ENCODE data around the gene RPL37A.
A peak's percentile ranks its signal among the peaks of the same experiment; 100 is the strongest.
"Not testable (repeated sequence)": the region's sequence is repeated elsewhere in the genome, so short reads cannot be mapped to it uniquely, and the experiment has no call there.

The RPL37A gene

GRCh38 chr2:216518566-216519119, 20.0 kb downstream of the RPL37A start:
- DNase-seq = not testable (repeated sequence)

DNA sequence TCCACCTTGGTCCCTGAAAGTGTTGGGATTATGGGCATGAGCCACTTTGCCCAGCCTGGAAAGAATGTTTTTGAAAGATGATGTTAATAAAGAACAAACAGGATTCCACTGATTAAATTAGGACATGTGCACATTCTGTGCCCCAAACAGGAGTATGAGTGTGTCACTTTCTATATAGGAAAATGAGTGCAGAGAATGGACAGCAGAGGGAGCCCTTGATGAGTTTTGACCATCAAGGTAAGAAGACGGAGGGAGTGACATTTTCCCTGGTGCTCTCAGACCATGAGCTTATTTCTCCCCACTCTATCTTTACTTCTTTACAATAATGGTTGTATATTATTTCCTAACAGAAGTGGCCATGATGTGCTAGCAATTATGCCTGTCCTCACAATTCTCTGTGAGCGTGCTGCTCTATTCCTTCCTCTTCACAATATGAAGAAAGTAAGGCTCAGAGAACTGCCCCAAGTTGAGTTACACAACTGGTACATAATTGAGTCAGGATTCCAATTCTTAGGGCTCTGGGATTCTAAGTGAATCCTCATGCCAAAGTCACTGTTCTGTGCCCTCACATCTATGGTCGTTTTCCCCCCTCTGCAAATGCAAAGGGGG, 20.6 kb downstream of the RPL37A start:
- DNase-seq = peak in 4 of 6 experiments; percentile 1 to 51 (median 30)

DNA sequence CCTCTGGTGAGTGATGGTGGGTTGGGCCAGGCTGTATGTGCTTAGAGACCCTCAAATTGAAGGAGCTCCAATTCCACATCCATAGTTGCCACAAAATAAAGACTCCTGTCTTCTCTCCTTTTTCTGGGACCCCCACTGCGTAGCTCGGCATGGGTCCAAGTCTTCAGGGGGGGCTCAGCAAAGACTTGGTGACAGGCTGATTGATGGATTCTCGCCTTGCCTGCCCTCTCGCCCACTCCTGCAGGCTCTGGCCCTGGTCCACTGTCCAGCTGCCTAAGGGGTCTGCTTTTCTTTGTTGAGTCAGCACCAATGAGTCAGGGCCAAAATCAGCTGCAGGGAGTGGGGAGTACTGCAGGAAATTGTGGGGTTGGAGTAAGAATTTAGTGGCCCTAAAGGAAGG, 21.5 kb downstream of the RPL37A start:
- DNase-seq = no peak

GRCh38 chr2:216522892-216523502, 24.4 kb downstream of the RPL37A start:
- no peak for DNase-seq

- DNase-seq = no peak
These were observed 27.3 kb downstream of the RPL37A start for GRCh38 chr2:216525972-216526371.

GRCh38 chr2:216526939-216527338, 28.3 kb downstream of the RPL37A start:
- DNase-seq = no peak

DNA sequence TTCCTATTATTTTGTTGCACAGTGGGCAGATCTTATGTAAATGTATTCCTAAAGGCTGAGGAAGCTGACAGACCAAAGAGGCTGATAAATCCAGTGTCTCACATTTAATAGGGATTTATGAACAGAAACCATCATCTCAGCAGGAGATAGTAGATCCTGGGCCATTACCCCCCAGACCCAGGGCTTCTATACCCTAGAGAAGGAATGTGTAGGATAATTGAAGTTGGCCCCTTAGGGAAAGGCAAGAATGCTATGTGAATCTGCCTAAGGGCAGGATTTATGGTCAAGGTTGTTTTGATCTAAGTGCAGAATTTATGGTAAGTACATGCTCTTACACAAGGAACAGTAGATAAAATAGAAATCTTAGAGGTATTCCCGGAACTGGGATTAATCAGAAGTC, 29.0 kb downstream of the RPL37A start:
- DNase-seq = no peak

GRCh38 chr2:216532562-216532961, 33.9 kb downstream of the RPL37A start:
- no peak for DNase-seq

DNA sequence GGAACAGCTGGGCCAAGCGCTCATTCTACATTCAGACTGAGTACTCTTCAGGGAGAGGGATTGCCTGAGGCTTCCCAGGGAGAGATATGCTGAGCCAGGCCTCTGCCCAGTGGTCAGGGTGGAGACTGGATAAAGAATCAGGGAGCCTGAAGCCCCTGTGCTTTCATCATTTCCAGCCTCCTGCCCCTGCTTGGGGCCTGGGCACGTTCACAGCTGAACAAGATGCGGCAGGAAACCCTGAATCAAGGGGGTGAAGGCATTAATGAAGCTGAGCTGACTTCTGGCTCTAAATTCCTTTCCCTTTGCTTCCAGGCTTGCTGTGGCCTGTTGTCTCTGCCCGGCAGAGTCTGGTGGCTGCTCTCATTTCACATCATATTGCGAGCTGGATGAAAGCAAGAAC, 35.0 kb downstream of the RPL37A start:
- no peak for DNase-seq

DNA sequence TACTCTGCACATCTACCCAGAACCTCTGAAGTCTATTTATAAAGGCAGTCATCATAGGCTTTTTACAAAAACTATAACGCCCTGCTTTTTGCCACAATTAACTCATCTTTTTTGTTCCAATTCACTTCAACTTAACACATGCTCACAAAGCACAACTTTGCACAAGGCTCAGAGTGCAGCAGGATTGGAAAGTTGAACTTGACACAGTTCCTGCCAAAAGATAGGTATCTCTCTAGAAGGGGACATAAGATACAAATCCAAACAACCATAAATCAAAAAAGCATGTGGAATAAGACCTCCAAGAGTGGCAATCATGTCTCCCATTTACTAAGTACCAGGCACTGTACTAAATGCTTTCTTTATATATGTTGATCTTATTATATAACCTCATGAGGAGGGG, 36.2 kb downstream of the RPL37A start:
- DNase-seq = no peak

DNA sequence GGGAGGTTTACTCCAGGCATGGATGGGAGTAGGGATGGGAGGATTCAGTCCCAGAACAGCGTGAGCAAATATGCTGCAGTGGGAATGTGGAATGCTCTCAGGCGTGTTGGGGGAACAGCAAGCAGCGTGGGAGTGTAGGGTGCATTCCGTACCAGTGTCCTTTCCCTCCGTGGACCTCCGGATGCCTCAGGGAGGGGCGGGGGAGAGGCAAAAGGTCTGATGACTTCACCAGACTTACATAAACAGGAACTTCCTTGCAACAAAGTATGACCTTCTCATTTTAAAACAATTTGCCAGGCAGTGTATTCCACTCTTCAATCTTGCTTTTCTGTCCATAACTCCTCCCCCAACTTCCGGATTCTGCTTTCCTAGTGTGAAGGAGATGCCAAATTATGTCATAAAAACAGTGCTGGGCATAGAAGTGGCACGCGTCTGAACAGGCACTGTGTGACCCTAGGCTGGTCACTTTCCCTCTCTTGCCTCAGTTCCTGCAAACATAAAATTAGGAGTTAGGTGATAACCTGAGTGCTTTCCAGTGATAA, 36.9 kb downstream of the RPL37A start:
- no peak for DNase-seq

DNA sequence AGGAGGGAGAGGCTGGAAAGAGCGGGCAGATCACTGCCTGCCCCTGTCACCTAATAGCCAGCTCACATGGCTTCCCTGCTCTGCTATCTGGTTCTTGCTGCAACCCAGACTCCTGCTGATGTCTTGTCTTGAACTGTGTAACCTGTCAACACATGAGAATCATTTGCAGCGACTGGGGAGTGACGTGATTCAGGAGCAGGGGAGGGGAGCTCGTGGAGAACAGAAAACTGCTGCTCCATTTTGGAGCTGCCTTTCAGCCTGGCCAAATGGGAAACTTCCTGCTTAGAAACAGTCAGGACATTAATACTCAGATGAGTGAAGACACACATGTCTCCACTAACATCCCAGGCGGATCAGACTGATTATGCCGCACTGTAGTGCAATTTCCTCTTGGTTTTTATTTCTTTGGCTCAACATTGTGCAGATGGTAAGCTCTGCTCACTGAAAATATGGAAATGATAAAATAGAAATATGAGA, 38.1 kb downstream of the RPL37A start:
- no peak for DNase-seq

DNA sequence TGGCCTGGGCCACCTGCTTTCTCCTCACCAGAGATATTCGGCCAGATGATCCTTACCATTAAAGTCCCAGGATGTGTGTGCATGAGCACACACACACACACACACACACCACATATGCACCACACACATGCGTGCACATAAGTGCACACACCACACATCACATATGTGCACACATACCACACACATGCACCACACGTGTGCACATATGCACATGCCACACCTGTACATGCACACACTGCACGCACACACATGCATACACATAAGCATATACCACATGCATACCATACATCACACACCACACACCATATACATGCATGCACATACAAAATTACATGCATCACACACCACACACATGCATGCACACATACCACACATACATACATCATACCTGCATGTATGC, 38.7 kb downstream of the RPL37A start:
- DNase-seq = no peak

DNA sequence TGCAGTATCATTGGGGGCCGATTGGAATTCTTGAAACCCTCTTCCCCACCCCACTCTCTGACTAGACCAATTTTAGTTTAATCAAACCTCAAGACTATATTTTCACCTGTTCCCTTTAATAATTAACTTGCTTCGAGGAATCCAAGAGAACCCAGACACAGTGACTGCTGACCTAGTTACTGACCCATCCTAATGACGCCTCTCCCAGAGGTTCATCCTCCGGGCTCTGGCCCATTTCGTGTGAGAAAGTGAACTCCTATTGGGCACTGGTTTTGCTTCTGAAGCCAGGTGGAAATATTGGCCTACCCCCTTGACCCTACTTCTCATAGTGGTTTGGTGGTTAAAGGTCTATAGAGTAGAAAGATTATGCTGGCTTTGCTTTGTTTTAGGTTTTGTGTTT, 39.9 kb downstream of the RPL37A start:
- no peak for DNase-seq

DNA sequence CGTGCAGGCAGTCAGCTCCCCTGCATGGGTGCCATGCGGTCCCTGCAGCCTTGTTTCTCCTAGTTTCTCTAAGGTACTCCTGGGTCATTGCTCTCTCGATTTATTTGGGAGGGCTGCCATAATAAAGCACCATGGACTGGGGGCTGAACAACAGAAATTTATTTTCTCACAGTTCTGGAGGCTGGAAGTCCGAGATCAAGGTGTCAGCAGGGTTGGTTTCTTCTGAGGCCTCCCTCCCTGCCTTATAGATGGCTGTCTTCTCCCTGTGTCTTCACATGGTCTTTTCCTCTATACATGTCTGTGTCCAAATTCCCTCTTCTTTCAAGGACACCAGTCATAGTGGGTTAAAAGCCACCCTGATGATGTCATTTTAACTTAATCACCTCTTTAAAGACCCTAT, 40.5 kb downstream of the RPL37A start:
- no peak for DNase-seq

DNA sequence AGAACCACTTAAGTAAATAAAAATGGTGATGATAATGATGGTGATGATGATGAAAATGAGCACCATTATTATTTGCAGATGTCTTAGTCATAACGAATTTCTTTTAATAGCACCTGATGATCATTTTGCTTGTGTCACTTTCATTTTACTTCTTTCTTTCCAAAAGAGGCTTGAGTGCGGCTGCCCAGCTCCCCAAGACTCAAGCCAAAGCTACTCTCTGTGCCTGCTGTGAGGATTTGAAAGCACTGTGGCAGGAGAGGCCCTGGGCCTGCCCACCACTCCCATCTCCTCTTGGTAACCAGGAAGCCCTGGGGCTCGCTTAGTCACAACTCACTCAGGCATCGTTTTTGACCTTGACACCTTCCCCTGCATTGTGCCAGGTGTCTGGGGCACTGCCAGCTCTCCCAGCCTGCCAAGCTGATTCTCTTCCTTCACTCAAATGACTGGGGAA, 41.2 kb downstream of the RPL37A start:
- DNase-seq = no peak

DNA sequence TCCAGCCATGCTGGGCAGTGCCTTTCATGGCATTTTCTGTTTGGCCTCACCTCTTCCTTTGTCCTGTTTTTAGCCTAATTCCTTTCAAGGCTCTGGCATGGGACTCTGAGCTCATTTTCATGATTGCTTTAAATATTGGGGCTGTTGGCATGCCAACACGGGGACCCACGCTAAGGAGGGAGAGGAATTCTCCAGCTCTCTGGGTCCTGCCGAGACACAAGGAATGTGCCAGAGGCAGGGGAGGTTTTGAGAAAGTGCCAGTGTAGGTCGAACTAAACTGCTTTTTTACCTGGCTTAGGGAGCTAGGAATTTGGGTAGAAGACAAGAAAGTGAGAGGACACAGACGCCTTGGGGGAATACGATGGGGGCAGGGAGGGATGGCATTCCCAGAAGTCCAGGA, 42.3 kb downstream of the RPL37A start:
- no peak for DNase-seq

DNA sequence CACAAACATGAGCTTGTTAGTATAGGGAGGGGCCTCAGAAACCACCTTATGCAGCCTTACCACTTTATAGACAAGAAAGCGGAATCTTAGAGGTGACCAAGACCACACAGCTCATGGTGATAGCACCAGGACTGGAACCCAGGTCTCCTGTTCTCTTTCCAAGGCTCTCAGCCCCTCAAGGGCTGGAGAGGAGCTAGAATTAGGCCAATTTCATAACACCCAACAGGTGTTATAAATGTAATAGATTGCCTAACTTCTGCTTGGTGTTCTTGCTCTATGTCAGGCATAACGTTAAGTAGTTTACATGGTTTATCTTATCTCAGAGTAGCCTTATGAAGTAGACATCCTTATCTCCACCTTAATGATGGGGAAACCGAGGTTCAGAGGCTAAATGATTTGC, 42.9 kb downstream of the RPL37A start:
- DNase-seq = no peak

DNA sequence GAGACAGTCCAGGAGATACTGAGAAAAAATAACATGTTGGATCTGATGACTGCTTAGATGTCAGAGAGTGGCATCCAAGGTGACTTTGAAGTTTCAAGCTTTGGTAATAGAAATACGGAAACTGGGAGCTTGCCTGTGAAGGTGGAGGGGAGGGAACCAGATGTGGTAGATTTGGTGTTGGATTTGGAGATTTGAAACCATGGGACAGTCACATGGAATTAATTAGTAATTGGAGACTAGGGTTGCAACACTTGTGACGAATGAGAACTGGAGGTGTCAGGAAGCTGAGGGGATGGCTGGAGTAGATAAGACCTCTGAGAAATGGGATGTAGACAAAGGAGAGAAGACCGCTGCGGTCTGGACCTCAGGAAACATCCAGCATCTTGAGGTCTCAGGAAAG, 46.7 kb downstream of the RPL37A start:
- DNase-seq = no peak

DNA sequence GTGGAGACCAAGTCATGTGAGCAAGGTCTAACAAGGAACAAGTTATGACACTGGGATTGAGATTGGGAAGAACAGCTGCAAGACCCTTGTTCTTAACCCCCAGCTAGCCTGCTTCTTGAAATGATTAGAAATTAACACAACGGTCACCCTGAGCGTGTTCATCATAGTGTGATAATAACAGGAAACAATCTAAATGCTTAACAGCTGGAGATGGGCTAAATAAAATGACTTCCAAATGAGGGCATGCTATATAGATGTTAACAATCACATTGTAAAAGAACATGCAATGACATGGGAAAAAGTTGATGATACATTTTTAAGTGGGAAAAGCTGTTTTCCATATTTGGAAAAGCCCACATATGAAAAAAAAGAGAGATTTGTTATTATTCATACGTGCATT, 47.6 kb downstream of the RPL37A start:
- DNase-seq = no peak

DNA sequence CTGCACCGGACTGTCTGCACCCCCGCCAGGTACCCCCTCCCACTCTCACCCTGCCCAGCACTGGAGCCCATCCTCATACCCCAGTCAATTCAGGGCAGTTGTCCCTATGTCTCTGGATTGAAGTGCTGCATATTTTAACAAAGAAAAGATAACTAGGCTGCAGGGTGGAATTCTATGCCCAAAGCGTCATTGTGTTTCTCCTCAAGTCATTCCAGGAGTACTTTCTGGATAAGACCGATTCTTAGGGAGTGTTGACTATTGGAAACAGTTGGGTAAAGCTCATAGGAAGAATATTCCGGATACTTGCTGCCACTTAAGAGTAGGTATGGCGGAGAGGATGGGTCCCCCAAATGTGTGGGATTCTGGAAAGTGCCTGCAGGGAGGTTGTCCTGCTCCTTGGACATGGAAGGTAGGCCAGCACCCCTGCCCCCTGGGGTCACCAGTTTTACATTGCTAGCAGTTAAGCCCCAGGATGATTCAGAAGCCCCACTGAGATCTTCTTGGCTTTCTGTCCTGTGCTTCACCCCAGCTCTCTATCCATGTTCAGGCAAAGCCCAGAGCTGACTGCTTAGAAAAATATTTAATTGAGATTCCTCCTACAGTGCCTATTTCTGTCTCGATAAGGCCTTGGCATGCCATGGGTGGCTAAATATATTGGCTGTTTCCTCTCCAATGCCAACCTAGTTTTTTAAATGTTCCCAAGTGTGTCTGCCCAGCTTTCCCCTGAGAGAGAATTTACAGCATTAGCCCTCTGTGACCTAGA, 48.2 kb downstream of the RPL37A start:
- DNase-seq = no peak

DNA sequence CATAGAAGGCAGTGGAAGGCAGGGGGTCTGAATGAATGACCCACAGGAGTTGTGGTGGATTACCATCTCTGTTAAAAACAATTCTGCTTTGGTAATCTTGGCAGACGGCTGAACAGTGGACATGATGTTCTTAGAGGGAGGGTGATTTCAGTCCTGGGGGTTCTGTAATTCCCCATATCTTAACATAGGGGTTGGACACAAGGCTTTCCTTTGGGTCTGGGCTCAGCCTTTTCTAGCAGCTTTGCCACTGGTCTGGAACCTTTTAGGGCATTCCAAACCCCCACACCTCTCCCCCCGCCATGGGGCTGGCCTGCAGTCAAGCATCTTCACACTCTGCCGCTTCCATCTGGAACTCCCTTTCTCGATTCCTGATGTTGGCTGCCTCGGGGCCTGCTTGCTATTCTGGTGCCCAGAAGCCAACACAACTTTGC, 50.3 kb downstream of the RPL37A start:
- no peak for DNase-seq

- DNase-seq = no peak
These were observed 51.5 kb downstream of the RPL37A start for GRCh38 chr2:216549926-216550690.
